GM03348 (cell line): ENCODE results near the gene ZDHHC4.
"Not testable (repeated sequence)": the region's sequence is repeated elsewhere in the genome, so short reads cannot be mapped to it uniquely, and the experiment has no call there.

ENCODE experiments used
- DNase-seq: peaks from one replicate; pipeline ENCODE4 v3.0.0; 2012; ENCODE audit warnings: low spot score

ZDHHC4 gene

DNA sequence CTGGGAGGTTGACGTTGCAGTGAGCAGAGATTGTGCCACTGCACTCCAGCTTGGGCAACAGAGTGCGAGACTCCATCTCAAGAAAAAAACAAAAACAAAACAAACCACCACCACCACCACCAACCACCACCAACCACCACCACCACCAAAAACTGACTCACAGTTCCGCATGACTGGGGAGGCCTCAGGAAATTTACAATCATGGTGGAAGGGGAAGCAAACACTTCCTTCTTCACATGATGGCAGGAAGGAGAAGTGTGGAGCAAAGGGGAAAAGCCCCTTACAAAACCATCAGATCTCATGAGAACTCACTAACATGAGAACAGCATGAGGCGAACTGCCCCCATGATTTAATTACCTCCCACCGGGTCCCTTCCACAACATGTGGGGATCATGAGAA lies 57.7 kb downstream of the ZDHHC4 start:
- not testable (repeated sequence) for DNase-seq

DNA sequence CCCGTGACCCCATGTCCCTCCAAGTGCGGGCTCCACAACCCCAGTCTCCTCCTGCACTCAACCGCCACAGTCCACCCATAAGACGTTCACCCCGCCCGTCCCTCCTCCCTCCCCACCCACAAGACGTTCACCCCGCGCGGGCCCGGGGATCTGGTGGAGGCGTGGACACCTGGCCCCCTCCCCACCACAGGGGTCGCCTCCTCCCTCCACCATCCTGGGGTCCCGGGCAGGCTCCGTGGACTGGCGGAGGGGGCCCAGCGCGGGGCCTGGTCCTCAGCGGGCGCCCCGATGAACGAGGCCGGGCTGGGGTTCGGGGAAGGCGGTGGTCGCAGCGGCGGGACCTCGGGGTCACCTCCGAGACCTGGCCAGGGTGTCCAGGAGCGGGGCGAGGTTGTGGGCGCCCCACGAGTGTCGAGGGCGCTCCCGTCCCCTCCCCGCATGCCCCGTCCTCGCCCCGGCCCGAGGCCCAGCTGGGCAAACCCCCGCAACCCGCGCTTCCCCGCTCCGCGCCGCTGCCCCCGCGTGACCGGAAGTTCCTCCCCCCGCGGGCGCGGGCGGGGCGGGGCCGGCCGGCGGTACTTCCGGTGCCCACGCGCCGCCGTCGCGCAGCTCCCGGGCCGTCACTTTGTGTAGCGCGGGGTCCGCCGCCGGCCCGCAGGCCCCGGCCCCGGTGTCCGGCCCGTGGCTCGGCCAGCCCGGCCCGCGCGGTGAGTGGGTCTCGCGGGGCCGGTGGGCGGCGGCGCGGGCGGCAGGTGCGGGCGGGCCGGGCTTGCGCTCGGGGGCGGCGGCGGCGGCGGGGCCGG lies 59.7 kb downstream of the ZDHHC4 start, which contains the start of gene ZNF316:
Gene ZNF316, plus strand, starts transcription at position 578 of the 803 bp plus-strand sequence. CDS start 5,092 bp downstream, outside the sequence.
- peak; percentile 98 for DNase-seq

DNA sequence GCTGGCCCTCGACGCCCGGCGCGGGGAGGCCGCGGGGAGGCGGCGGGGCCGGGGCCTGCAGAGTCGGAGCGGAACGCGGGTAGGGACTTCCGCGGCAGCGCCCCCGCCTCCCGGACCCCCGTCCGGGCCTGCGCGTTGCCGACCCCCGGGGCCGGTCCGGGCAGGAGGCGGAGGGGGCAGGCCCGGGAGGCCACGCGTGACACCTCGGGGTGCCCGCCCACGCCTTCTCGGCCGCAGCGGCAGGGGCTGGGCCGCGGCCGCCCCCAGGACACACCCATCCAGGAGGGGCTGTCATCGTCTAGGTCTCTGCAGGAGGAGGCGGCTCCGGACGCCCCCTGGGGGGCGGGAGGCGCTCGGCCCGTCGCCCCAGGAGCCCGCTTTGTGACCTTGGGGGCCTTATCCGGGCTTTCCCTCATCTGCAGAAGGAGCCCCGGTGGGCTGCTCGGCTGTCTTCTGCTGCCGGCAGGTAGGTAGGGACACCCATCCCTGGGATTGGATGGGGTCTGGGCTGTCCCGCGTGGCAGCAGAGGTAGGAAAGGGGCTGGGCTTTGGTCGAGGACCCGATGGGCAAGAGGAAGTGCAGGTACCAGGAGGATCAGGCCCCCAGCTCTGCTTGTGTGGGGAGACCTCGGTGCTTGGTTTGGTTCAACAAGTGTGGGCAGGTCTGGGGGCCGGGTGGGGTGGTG lies 60.4 kb downstream of the ZDHHC4 start:
- peak; percentile 85 for DNase-seq
